DMS79 treated with DMSO at 0.1 percent for 48 hours (cell line): ENCODE data around the gene ZBTB49.
A peak's percentile ranks its signal among the peaks of the same experiment; 100 is the strongest.
"Not testable (repeated sequence)": the region's sequence is repeated elsewhere in the genome, so short reads cannot be mapped to it uniquely, and the experiment has no call there.

ENCODE experiments used
- DNase-seq: peaks from one replicate; lab custom pipeline; 2025; lab: John Stamatoyannopoulos, UW

ZBTB49 gene

GRCh38 chr4:4325321-4325720 lies 35.3 kb downstream of the ZBTB49 start:
- no peak for DNase-seq

GRCh38 chr4:4326166-4326565 lies 36.1 kb downstream of the ZBTB49 start:
- no peak for DNase-seq

GRCh38 chr4:4327652-4328121 lies 37.6 kb downstream of the ZBTB49 start:
- DNase-seq, result no peak

GRCh38 chr4:4328206-4328605 lies 38.2 kb downstream of the ZBTB49 start:
- DNase-seq, result no peak

GRCh38 chr4:4328840-4329239 lies 38.8 kb downstream of the ZBTB49 start:
- DNase-seq, result no peak

- no peak for DNase-seq
Measured at GRCh38 chr4:4329496-4329895, 39.4 kb downstream of the ZBTB49 start.

- DNase-seq, result no peak
Measured at GRCh38 chr4:4330794-4331193, 40.7 kb downstream of the ZBTB49 start.

- DNase-seq, result no peak
Measured at GRCh38 chr4:4332529-4332928, 42.5 kb downstream of the ZBTB49 start.

- no peak for DNase-seq
Measured at GRCh38 chr4:4333265-4333706, 43.2 kb downstream of the ZBTB49 start.

- peak; percentile 8 for DNase-seq
Measured at GRCh38 chr4:4334798-4335520, 44.9 kb downstream of the ZBTB49 start.

- DNase-seq, result peak; percentile 4
Measured at GRCh38 chr4:4338210-4339001, 48.4 kb downstream of the ZBTB49 start.

- no peak for DNase-seq
Measured at GRCh38 chr4:4339504-4340085, 49.5 kb downstream of the ZBTB49 start.

GRCh38 chr4:4341861-4342650 lies 52.0 kb downstream of the ZBTB49 start:
- DNase-seq, result no peak

- DNase-seq, result no peak
Measured at GRCh38 chr4:4343038-4343437, 53.0 kb downstream of the ZBTB49 start.

- no peak for DNase-seq
Measured at GRCh38 chr4:4344915-4345527, 55.0 kb downstream of the ZBTB49 start.

GRCh38 chr4:4347585-4347984 lies 57.5 kb downstream of the ZBTB49 start:
- no peak for DNase-seq

GRCh38 chr4:4348585-4348984 lies 58.5 kb downstream of the ZBTB49 start:
- DNase-seq, result not testable (repeated sequence)

- no peak for DNase-seq
Measured at GRCh38 chr4:4349867-4350266, 59.8 kb downstream of the ZBTB49 start.

- DNase-seq, result no peak
Measured at GRCh38 chr4:4350909-4351308, 60.9 kb downstream of the ZBTB49 start.

- DNase-seq, result no peak
Measured at GRCh38 chr4:4355302-4355701, 65.3 kb downstream of the ZBTB49 start.
